ENCODE measurements around the gene FADS3.

DNA sequence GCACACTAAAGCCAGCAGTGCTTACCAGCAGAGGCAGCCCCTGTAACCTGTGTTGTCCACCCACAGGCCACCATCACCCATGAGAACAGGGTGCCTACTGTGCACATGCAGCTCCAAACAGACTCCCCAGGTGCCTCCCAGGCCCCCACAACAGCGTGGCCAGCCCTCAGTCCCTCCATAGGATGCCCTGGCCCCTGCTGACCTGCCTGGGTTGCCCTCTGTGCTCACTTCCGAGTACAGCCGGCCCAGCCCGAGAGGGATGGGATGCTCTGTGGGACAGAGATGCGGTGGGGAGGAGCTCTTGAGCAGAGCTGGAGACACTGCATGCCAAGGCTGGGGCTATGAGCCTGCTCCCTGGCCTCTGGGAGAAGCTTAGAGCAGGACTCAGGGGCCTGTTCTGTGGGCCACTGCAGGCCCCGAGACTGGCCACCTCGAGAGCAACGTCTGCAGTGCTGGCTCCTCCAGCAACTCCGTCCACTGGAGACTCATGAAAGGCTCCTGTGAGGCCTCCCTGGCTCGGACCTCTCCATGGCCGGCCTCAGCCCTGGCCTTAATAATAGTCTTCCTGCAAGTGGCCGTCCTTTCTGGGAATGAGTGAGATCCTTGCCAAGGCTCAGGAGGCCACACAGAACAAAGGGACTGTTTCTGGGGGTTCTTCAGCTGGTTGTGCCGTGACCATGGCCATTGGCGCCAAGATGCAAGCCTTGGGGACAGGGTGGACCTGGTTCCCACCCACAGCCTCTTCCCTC is 36.2 kb downstream of the FADS3 start:
- TF ChIP-seq POLR2A (IDR thresholded peaks at IDR 0.05; ENCODE audit: low read depth, low read length) (no peak), TAF1 (IDR thresholded peaks at IDR 0.05; ENCODE audit: low read depth, low read length) (no peak), POLR2AphosphoS5 (IDR thresholded peaks at IDR 0.05; ENCODE audit: low read depth, low read length) (no peak), SPI1 (IDR thresholded peaks at IDR 0.05; ENCODE audit: low read depth, low read length) (no peak), PAX5 (IDR thresholded peaks at IDR 0.05; ENCODE audit: insufficient read depth, low read length, severe bottlenecking) (no peak)
